ENCODE data around the gene ZNF283.

The ZNF283 gene

GRCh38 chr19:43872547-43873336 is 45.6 kb downstream of the ZNF283 start:
- FAIRE-seq (no peak), DNase-seq (ENCODE audit: insufficient read length, low spot score) (no peak)
- TF ChIP-seq CTCF (IDR thresholded peaks at IDR 0.05; ENCODE audit: insufficient read depth, missing control alignments) = no peak

GRCh38 chr19:43880483-43880882 is 53.4 kb downstream of the ZNF283 start:
- FAIRE-seq = no peak
- no peak for TF ChIP-seq CTCF (IDR thresholded peaks at IDR 0.05; ENCODE audit: insufficient read depth, missing control alignments)

GRCh38 chr19:43883864-43884263 is 56.7 kb downstream of the ZNF283 start, which contains the start of gene ZNF404:
Gene ZNF404 (minus strand): TSS chr19:43883964.
- FAIRE-seq (no peak), DNase-seq (ENCODE audit: insufficient read length, low spot score) (no peak)
- no peak for TF ChIP-seq CTCF (IDR thresholded peaks at IDR 0.05; ENCODE audit: insufficient read depth, missing control alignments)

More at GRCh38 chr19:43880483-43880882, 53.4 kb downstream of the ZNF283 start:
- DNase-seq (ENCODE audit: insufficient read length, low spot score) = no peak

- FAIRE-seq (no peak), DNase-seq (ENCODE audit: insufficient read length, low spot score) (no peak)
- TF ChIP-seq CTCF (IDR thresholded peaks at IDR 0.05; ENCODE audit: insufficient read depth, missing control alignments) = no peak
These were observed 68.7 kb downstream of the ZNF283 start for GRCh38 chr19:43895727-43896308.
